HuH-7.5 (cell line): ENCODE results near the gene TNS1.

Experiments used
- DNase-seq: peaks from one replicate; pipeline ENCODE4 v3.0.0; 2011; ENCODE audit warnings: low spot score

The TNS1 gene

GRCh38 chr2:217830807-217831206, 172.0 kb downstream of the TNS1 start:
- no peak for DNase-seq

- DNase-seq: no peak
Observed at GRCh38 chr2:217830061-217830460, 172.7 kb downstream of the TNS1 start.

GRCh38 chr2:217829420-217829819, 173.4 kb downstream of the TNS1 start:
- no peak for DNase-seq

- DNase-seq: no peak
Observed at GRCh38 chr2:217828336-217828735, 174.5 kb downstream of the TNS1 start.

GRCh38 chr2:217827430-217828201, 175.2 kb downstream of the TNS1 start:
- no peak for DNase-seq

- no peak for DNase-seq
Observed at GRCh38 chr2:217826991-217827390, 175.8 kb downstream of the TNS1 start.

GRCh38 chr2:217826520-217826919, 176.3 kb downstream of the TNS1 start:
- DNase-seq: no peak

- DNase-seq: no peak
Observed at GRCh38 chr2:217825469-217826235, 177.1 kb downstream of the TNS1 start.

- no peak for DNase-seq
Observed at GRCh38 chr2:217824223-217824622, 178.6 kb downstream of the TNS1 start.

GRCh38 chr2:217823626-217824025, 179.2 kb downstream of the TNS1 start:
- DNase-seq: no peak

- DNase-seq: no peak
Observed at GRCh38 chr2:217822296-217823252, 180.2 kb downstream of the TNS1 start.

- DNase-seq: no peak
Observed at GRCh38 chr2:217821536-217822147, 181.2 kb downstream of the TNS1 start.

- no peak for DNase-seq
Observed at GRCh38 chr2:217820904-217821303, 181.9 kb downstream of the TNS1 start.

- DNase-seq: no peak
Observed at GRCh38 chr2:217820091-217820819, 182.5 kb downstream of the TNS1 start.

GRCh38 chr2:217818293-217818850, 184.4 kb downstream of the TNS1 start:
- DNase-seq: no peak

GRCh38 chr2:217817466-217818292, 185.1 kb downstream of the TNS1 start:
- DNase-seq: no peak

- DNase-seq: no peak
Observed at GRCh38 chr2:217816396-217816869, 186.4 kb downstream of the TNS1 start.

- DNase-seq: no peak
Observed at GRCh38 chr2:217813828-217814227, 189.0 kb downstream of the TNS1 start.

GRCh38 chr2:217812170-217812569, 190.6 kb downstream of the TNS1 start:
- no peak for DNase-seq

GRCh38 chr2:217810260-217810659, 192.5 kb downstream of the TNS1 start:
- no peak for DNase-seq
